Vagina (tissue), 2 donors: Measurements from ENCODE around the gene PRELID2. TPM values are rescaled to one million over a fixed set of nuclear protein-coding genes. Genes with fewer than 3 reads are reported as not detected.

Source experiments
- DNase-seq, 2 donors: peaks; one replicate each; pipeline ENCODE4 v3.0.0-alpha.2; 2017; ENCODE audit errors: extremely low spot score in 2 of 2
- H3K27ac ChIP-seq: fragments of 200-600 bp; sonication (generic); one replicate; pipeline ENCODE4 v1.5.1; 2019
- H3K27me3 ChIP-seq: fragments of 200-600 bp; sonication (generic); one replicate; pipeline ENCODE4 v1.5.1; 2019
- H3K36me3 ChIP-seq, 2 donors: fragments of 200-600 bp; sonication (generic); one replicate each; pipeline ENCODE4 v1.5.1; 2017 to 2019
- H3K4me1 ChIP-seq: fragments of 200-600 bp; sonication (generic); one replicate; pipeline ENCODE4 v1.5.1; 2019
- H3K4me3 ChIP-seq, 2 donors: fragments of 200-600 bp; sonication (generic); 1 replicate in 1 of 2; 2 replicates in 1 of 2; pipeline ENCODE4 v1.5.1; 2016 to 2019
- H3K9me3 ChIP-seq: fragments of 200-600 bp; sonication (generic); one replicate; pipeline ENCODE4 v1.5.1; 2019
- POLR2A ChIP-seq, 2 donors: fragments of 450-650 bp; IDR thresholded peaks; one replicate each; pipeline ENCODE4 v1.6.1; 2017; ENCODE audit warnings: antibody characterized with exemption in 2 of 2, mild to moderate bottlenecking in 2 of 2, moderate library complexity in 2 of 2
- POLR2AphosphoS5 ChIP-seq, 2 donors: sonication (generic); formaldehyde crosslinking; IDR thresholded peaks; one replicate each; pipeline ENCODE4 v1.9.0; 2017; ENCODE audit warnings: antibody characterized with exemption in 2 of 2, mild to moderate bottlenecking in 2 of 2, low read depth in 1 of 2; ENCODE audit not compliant: insufficient read depth in 1 of 2
- intact Hi-C: fragments of 100-400 bp; cut with DNase I; formaldehyde crosslinking; loops from one replicate; pipeline ENCODE4 v1.15.1; 2023
- total RNA-seq: library from RNA; depleted of rRNA; stranded (reverse); fragments of >200 nt; gene quantifications from one replicate; pipeline ENCODE4 v1.2.3, GENCODE V29; 2016
- TF ChIP-seq, protein P1 (sequence below), 3 experiments: fragments of 450-650 bp in 2 of 3; fragments of 200-600 bp in 1 of 3; sonication (generic) in 1 of 3; IDR thresholded peaks; one replicate each; pipeline ENCODE4 v1.5.1; 2017 to 2019; ENCODE audit warnings: antibody characterized with exemption in 3 of 3, mild to moderate bottlenecking in 2 of 3, moderate library complexity in 2 of 3

PRELID2 gene
- total RNA-seq, 1 donor from 2014 or later: 16.2 TPM

DNA sequence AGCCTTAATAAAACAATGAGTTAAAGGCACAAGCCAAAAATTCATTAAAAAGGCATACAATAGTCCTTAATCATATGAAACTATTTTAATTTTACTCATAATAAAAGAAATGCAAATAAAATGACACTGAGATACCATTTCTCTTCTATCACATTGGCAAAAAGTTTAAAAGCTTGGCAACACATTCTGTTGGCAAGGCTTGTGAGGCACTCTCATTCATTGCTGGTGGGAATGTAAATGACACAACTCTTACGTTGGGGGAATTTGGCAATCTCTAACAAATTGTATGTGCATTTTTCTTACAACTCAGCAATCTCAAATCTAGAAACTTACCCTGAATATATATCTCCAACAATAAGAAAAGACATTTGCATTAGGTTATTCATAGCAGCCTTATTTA, 111.6 kb downstream of the PRELID2 start:
- no peak for TF ChIP-seq POLR2AphosphoS5 (IDR thresholded peaks at IDR 0.05; ENCODE audit: insufficient read depth in 1 of 2, low read depth in 1 of 2)
- TF ChIP-seq POLR2A (IDR thresholded peaks at IDR 0.05): no peak
- TF ChIP-seq, protein P1, sequence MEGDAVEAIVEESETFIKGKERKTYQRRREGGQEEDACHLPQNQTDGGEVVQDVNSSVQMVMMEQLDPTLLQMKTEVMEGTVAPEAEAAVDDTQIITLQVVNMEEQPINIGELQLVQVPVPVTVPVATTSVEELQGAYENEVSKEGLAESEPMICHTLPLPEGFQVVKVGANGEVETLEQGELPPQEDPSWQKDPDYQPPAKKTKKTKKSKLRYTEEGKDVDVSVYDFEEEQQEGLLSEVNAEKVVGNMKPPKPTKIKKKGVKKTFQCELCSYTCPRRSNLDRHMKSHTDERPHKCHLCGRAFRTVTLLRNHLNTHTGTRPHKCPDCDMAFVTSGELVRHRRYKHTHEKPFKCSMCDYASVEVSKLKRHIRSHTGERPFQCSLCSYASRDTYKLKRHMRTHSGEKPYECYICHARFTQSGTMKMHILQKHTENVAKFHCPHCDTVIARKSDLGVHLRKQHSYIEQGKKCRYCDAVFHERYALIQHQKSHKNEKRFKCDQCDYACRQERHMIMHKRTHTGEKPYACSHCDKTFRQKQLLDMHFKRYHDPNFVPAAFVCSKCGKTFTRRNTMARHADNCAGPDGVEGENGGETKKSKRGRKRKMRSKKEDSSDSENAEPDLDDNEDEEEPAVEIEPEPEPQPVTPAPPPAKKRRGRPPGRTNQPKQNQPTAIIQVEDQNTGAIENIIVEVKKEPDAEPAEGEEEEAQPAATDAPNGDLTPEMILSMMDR (IDR thresholded peaks at IDR 0.05): no peak
- Histone ChIP-seq H3K36me3 (no peaks in the 10 kb centered on the region), H3K4me1 (no peaks in the 10 kb centered on the region), H3K27me3 (no peaks in the 10 kb centered on the region), H3K9me3 (peaks cover under 1% of the 10 kb centered on the region), H3K4me3 (no peak overlapping the region), H3K27ac (no peak overlapping the region)
- no peak for DNase-seq
- intact Hi-C loops: no loop called here

DNA sequence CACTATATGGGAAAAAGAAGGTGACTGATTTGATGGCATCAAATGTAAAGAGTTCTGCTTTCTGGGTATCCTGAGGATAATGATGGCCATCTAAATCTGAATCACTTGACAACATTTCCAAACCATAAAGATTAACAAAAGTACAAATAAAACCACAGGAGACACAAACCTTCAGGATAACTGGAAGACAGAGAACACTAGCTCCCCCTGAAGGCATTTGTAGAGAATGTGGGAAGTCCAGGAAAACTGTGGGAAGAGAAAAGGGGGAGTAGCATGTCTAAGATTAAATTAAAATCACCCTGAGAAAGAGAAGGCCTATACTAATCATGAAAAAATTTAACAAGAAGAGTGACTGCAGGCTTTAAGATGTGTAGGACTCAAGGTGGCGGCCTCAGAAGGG, 116.2 kb downstream of the PRELID2 start:
- Histone ChIP-seq H3K36me3 (no peaks in the 10 kb centered on the region), H3K27ac (no peak overlapping the region), H3K9me3 (no peaks in the 10 kb centered on the region), H3K27me3 (no peaks in the 10 kb centered on the region), H3K4me1 (no peaks in the 10 kb centered on the region), H3K4me3 (no peak overlapping the region)
- no peak for DNase-seq
- intact Hi-C loops: no loop called here
- TF ChIP-seq POLR2AphosphoS5 (IDR thresholded peaks at IDR 0.05; ENCODE audit: insufficient read depth in 1 of 2, low read depth in 1 of 2): no peak
- TF ChIP-seq, protein P1 (IDR thresholded peaks at IDR 0.05): no peak
- no peak for TF ChIP-seq POLR2A (IDR thresholded peaks at IDR 0.05)

DNA sequence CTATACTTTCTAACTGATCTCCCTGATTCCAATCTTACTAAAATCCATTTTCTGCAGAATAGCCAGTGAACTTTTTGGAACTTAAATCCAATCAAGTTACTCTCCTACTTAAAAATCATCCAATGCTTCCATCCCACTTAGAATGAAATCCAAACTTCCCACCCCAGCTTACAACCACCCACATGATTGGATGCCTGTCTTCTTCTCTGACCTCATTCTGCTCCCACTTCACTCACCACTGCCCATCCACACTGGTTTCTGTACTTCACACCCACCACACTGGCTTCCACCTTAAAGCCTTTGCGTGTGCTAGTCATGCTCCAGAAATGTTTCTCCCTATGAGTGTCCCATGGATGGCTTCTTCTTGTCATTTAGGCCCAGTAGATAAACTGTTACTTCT, 119.7 kb downstream of the PRELID2 start:
- H3K9me3 ChIP-seq: no peaks in the 10 kb centered on the region
- TF ChIP-seq, protein P1 (IDR thresholded peaks at IDR 0.05): no peak
- H3K36me3 ChIP-seq: no peaks in the 10 kb centered on the region
- H3K27ac ChIP-seq: no peak overlapping the region
- no peak for DNase-seq
- H3K27me3 ChIP-seq: no peaks in the 10 kb centered on the region
- no peak overlapping the region for H3K4me3 ChIP-seq
- intact Hi-C loops: no loop called here
- no peaks in the 10 kb centered on the region for H3K4me1 ChIP-seq

DNA sequence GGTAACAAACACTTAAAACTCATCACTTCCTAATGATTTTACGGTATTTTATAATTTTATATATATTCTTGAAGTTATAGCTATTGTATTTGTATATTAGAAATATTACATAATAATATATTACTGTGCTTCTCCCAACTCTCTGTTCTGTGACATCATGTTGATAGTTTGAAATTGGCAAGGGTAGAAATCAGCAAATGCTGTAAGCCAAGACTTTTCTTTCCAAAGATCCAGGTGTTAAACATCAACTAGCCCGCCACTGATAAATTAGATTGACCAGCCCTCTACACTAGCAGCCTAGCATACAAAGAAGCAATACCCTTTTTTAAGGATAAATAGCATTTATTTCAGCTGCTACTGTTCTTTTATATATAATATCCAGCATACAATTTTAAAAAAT, 122.9 kb downstream of the PRELID2 start:
- intact Hi-C loops: no loop called here
- no peak overlapping the region for H3K4me3 ChIP-seq
- no peaks in the 10 kb centered on the region for H3K27me3 ChIP-seq
- H3K36me3 ChIP-seq: no peaks in the 10 kb centered on the region
- TF ChIP-seq POLR2A (IDR thresholded peaks at IDR 0.05): no peak
- no peak for TF ChIP-seq POLR2AphosphoS5 (IDR thresholded peaks at IDR 0.05; ENCODE audit: insufficient read depth in 1 of 2, low read depth in 1 of 2)
- H3K4me1 ChIP-seq: no peaks in the 10 kb centered on the region
- DNase-seq: no peak
- H3K9me3 ChIP-seq: no peaks in the 10 kb centered on the region
- H3K27ac ChIP-seq: no peak overlapping the region

DNA sequence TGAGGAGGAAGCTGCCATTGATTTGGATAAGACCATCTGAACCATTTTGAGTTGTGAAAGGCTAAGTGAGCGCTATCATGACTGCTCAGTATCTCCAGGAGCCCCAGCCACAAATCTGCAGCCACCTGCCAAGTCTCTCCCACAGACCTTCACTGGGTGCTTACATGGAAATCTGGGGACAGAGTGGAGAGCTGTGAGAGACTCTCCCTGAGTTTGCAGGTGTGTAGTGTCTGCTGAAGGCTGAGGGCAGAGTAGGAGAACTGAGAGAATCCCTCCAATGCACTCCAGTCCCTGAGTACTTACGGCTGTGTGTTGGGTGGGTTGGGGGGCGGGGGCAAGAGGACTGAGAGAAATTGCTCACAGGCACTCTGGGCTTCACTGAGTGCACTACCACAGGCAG, 123.7 kb downstream of the PRELID2 start:
- Histone ChIP-seq H3K36me3 (no peaks in the 10 kb centered on the region), H3K4me3 (no peak overlapping the region), H3K27ac (no peak overlapping the region), H3K4me1 (no peaks in the 10 kb centered on the region), H3K27me3 (no peaks in the 10 kb centered on the region), H3K9me3 (no peaks in the 10 kb centered on the region)
- TF ChIP-seq, protein P1 (IDR thresholded peaks at IDR 0.05): no peak
- TF ChIP-seq POLR2A (IDR thresholded peaks at IDR 0.05) (no peak), POLR2AphosphoS5 (IDR thresholded peaks at IDR 0.05; ENCODE audit: insufficient read depth in 1 of 2, low read depth in 1 of 2) (no peak)
- intact Hi-C loops: no loop called here
- no peak for DNase-seq

Other genes starting within 250 kb of the PRELID2 start
- not detected for gene GRXCR2, start 37.7 kb upstream of the PRELID2 start, total RNA-seq
- 48.4 TPM for gene SH3RF2, start 101.2 kb upstream of the PRELID2 start, total RNA-seq